Mammary epithelial cell (primary cell): Measurements from ENCODE around the gene DTX3L.

ENCODE experiments used
- CTCF ChIP-seq, 2 donors: IDR thresholded peaks in 1 of 2; conservative IDR thresholded peaks in 1 of 2; 2 replicates each; pipeline ENCODE4 v1.5.1; 2011 to 2012; ENCODE audit warnings: inconsistent platforms in 2 of 2, low read length in 2 of 2, mild to moderate bottlenecking in 2 of 2, control low read depth in 1 of 2, low read depth in 1 of 2; ENCODE audit not compliant: insufficient read depth in 1 of 2; ENCODE audit errors: extremely low read depth in 1 of 2
- EZH2 ChIP-seq: IDR thresholded peaks from 2 replicates; pipeline ENCODE4 v1.6.1; 2012; ENCODE audit warnings: low read length, inconsistent platforms, borderline replicate concordance

- TF ChIP-seq EZH2 (no peak), CTCF (conservative IDR thresholded peaks at IDR 0.05 in 1 of 2, IDR thresholded peaks at IDR 0.05 in 1 of 2; ENCODE audit: extremely low read depth in 1 of 2, insufficient read depth in 1 of 2, low read depth in 1 of 2, low read length in 2 of 2) (no peak)
Measured at GRCh38 chr3:122546151-122546550, 18.0 kb upstream of the DTX3L start.
